AG10803 (cell line): ENCODE results near the gene CADM2.

Experiments used
- DNase-seq: peaks from one replicate; pipeline ENCODE4 v3.0.0; 2010; ENCODE audit warnings: low read depth
- H3K4me3 ChIP-seq: 2 replicates; pipeline ENCODE4 v1.5.1; 2011; ENCODE audit warnings: mild to moderate bottlenecking, low read length, control low read depth
- CTCF ChIP-seq: conservative IDR thresholded peaks from 2 replicates; pipeline ENCODE4 v1.5.1; 2011; ENCODE audit warnings: mild to moderate bottlenecking, low read length, control low read depth, inconsistent platforms

CADM2 gene

GRCh38 chr3:85074003-85074402 is 115.2 kb downstream of the CADM2 start:
- TF ChIP-seq CTCF, result no peak
- no peak overlapping the region for H3K4me3 ChIP-seq
- DNase-seq, result no peak

GRCh38 chr3:85075663-85076062 is 116.9 kb downstream of the CADM2 start:
- DNase-seq, result no peak
- TF ChIP-seq CTCF, result no peak
- H3K4me3 ChIP-seq, result no peak overlapping the region

- no peak for DNase-seq
- TF ChIP-seq CTCF, result no peak
- no peak overlapping the region for H3K4me3 ChIP-seq
These were observed 118.2 kb downstream of the CADM2 start for GRCh38 chr3:85077018-85077417.

GRCh38 chr3:85081191-85081906 is 122.6 kb downstream of the CADM2 start:
- DNase-seq, result no peak
- TF ChIP-seq CTCF, result no peak
- H3K4me3 ChIP-seq, result no peak overlapping the region

GRCh38 chr3:85090495-85090894 is 131.7 kb downstream of the CADM2 start:
- no peak overlapping the region for H3K4me3 ChIP-seq
- TF ChIP-seq CTCF, result no peak
- DNase-seq, result no peak

- H3K4me3 ChIP-seq, result no peak overlapping the region
- no peak for TF ChIP-seq CTCF
- no peak for DNase-seq
These were observed 141.5 kb downstream of the CADM2 start for GRCh38 chr3:85100316-85100715.

- no peak overlapping the region for H3K4me3 ChIP-seq
- no peak for TF ChIP-seq CTCF
- no peak for DNase-seq
These were observed 144.0 kb downstream of the CADM2 start for GRCh38 chr3:85102781-85103180.
